ENCODE measurements around the gene ZNF592.
A peak's percentile ranks its signal among the peaks of the same experiment; 100 is the strongest.
"Not testable (repeated sequence)": the region's sequence is repeated elsewhere in the genome, so short reads cannot be mapped to it uniquely, and the experiment has no call there.

Gene ZNF592

DNA sequence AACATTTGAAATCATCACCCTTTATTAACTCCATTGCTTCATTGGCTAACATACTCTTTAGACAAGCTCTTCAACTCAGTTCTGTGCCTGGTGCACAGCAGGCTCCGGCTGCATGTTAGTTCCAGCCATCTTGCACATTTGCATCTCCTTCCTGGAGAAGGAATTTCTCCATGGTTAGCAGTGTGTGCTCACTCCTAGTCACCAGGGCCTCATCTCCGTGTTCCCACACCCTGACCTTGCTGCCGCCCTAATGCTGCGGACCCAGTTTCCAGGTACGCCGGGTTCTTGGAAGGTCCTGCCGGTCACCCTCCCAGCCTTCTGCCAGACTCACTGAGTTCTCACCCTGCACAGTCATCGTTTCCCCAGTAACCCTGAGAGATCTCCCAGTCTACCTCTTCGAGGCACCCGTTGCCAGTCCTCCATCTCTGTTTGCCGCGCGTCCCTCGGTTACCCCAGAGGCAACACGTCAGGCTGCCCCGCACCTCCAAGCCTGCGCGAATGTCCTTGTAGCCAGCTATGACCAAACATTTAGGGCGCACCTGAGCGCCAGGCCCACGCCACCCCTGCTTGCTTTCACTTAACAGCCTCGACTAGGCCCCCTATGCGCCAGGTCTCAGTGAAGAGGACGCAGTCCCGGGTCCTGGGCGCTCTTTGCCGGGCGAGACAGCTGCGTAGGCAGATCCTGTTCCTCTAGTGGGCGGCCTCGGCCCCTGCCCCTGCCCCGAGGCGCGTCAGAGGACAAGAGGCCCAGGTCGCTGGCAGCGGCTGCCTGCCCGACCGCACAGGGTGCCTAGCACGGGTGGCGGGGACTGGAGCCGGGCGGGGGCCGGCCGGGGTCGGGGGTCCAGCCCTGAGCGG, 747 bp upstream of the ZNF592 start:
- peak; percentile 60 to 64 for DNase-seq (ENCODE audit: low read depth in 2 of 2)

DNA sequence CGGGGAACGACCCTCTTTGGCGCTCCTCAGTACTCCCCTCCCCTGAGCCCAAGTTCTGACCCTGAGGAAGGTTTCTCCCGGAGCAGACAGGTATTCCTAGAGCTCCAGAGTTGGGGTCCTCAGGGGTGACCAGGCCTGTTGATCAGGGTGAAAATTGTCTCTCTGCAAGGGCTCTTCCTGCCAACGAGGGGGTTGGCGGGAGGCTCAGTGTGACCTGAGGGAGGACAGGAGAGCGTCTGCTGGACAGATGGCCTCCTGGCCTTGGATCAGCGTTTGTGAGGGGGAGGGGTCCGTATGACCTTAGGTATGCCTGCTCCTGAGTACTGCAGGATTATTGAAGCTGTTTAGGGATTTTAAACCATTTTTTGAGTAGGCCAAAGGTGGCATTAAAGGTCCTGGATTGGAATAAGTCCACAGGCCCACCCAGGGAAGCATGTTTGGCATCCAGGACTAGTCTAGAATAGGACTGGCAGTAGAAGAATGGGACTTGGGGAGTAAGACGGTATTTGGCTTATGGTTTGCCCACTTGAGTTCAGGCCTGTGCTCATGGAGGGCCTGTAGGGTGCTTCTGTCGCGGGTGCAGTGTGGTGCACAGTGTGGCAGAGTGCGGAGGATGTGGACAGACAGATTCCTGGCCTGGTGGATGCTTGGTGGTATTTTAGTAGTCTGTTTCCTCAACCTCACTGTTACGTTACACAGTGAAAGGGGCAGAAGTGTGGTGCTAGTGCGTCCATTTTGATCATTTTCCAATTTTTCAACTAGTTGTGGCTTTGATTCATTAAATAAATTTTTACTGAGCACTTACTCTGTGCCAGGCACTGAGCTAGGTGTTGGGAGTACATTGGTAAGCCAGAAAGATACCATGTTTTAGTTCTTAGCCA, 959 bp downstream of the ZNF592 start:
- peak in 1 of 2 donors; percentile 30 for DNase-seq (ENCODE audit: low read depth in 2 of 2)

DNA sequence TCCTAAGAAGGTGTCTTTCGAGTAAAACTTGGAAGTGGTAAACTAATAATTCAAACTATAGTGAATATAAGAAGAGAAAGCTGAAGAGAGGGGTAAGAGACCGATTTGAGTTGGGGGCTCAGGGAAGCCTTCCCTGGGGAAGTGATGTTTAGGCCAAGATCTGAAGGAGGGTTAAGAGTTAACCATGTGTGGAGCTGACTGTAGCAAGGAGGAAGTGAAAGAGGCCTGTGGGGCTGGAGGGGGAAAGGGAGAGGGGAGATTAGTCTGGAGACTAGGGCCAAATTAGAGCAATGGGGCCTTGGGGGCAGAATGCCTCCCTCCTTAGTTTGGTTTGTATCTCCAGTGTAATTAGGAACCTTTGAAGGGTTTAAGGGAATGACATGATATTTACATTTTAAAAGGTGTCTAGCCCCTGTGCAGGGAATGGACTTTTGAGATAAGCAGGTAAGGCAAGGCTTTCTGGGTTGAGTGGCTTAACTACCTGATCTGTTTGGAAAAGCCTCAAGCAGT, 2.2 kb downstream of the ZNF592 start:
- no peak for DNase-seq (ENCODE audit: low read depth in 2 of 2)

DNA sequence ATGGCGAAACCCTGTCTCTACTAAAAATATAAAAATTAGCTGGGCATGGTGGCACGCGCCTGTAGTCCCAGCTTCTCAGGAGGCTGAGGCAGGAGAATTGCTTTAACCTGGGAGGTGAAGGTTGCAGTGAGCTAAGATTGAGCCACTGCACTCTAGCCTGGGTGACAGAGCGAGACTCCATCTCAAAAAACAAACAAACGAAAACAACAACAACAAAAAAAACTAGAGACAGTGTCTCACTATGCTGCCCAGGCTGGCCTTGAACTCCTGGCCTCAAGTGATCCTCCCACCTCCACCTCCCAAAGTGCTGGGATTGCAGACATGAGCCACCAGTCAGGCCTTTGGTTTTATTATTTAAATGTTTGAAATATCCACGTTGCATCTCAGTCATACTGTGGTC, 3.3 kb downstream of the ZNF592 start:
- not testable (repeated sequence) for DNase-seq (ENCODE audit: low read depth in 2 of 2)

DNA sequence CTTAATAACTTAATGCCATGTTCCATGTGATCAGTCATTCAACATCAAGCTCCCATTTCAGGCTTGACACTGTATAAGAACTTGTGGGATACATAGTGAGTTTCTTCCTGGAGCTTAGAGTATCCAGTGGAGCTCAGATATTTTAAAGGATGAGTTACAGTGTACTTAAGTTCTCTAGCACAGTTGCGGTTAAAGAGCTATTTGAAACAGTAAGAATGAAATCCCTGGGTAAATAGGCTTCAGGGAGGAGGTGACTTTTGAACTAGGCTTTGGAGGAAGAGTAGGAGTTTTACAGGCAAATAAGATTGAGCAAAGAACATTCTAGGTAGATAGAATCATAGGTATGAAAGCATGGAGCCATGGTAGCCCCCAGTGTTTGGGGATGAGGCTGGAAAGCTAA, 3.8 kb downstream of the ZNF592 start:
- no peak for DNase-seq (ENCODE audit: low read depth in 2 of 2)

DNA sequence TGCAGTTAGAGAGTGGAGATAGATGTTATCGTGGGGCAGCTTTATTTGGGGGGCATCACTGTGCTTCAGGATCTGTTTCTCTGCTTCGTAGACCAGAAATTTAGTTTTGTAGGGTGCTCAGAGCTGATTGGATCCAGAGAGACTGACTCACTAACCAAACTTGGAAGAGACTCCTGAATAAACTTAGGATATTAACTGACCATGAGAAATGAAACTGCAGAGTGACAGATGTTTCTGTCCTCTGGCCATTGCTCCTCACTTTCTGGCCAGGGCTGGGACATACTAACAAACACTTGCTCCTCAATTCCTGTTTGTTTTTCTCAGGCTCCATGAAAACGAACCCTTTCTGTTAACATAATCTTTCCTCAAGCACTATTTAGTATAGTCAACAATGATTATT, 4.3 kb downstream of the ZNF592 start:
- DNase-seq (ENCODE audit: low read depth in 2 of 2): no peak

DNA sequence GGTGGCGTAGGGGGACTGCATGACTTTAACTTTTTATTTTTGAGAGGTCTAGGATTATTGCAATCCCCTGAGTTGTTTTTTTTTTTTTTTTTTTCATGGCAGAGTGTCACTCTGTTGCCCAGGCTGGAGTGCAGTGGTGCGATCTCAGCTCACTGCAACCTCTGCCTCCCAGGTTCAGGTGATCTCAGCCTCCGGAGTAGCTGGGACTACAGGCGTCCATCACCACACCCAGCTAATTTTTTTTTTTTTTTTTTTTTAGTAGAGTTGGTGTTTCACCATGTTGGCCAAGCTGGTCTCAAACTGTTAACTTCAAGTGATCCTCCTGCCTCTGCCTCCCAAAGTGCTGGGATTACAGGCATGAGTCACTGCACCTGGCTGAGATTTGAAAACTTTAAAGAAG, 6.5 kb downstream of the ZNF592 start:
- DNase-seq (ENCODE audit: low read depth in 2 of 2): not testable (repeated sequence)

DNA sequence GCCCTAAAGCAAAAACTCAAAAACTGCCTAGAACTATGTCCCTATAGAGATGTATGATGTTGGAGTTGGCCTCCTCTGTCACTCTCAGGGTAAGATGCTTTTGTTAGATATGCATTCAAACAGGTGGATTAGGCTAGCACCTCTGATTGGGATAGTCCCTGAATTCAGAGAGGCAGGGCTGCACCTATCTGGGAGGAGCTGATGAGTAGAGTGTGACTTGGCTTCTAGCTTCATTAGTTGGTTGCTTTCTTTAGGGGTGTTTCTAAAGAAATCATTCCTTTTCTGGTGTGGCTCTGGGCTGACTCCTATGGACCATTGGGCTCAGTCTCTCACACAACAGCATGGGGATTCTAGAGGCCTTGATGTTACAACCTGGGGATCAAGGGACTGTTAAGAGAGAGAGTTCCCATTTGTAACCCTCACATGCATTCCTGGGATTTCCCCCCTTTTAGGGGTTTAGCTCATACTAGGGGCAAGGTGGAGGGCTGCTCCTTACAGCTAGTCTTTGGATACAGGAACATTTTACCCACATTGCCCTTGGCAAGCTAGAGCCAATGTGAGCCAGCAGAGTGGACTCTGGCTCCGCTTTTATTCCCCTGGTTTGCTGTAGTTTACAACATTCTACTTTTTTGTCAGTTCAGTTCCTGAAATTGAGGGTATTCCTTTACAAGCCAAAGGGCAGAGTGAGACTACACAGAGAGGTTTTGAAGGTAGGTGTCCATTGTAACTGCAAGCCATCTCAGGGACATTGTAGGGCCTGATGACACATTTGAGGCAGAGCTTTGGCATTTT, 7.5 kb downstream of the ZNF592 start:
- DNase-seq (ENCODE audit: low read depth in 2 of 2): no peak

DNA sequence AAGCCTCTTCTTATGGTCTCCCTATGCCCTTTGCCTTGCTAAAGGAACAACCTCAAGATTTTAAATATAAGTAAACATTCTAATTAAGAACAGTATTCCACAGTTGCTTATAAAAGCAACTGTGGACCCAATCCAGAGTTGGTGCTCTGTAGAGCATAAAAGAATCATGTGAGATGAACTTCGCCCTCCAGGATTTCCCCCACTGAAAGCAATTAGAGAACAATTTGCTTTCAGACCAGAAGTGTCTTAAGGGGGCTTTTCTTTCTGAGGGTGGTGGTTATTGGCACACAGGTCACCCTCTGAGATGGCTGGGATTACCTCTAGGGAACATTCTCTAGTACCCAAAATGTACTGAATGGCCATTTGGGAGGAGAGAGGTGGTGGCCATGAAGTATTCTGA, 10.6 kb downstream of the ZNF592 start:
- DNase-seq (ENCODE audit: low read depth in 2 of 2): no peak

DNA sequence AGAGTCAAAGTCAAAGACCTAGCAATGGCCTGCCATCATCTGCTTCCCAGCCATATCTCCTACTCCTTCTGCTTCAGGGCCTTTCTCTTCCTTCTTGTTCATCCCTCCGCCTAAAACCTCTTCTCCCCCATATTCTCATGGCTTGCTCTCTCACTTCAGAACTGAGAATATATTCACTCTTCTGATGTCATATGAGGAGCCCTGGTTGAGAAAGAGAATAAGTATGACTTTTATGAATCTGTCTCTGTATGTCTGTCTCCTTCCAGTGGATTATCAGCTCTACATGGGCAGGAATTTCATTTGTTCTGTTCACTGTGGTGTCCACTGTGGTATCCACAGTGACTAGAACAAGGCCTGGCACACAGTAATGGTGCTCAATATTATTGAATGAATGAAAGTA, 11.8 kb downstream of the ZNF592 start:
- DNase-seq (ENCODE audit: low read depth in 2 of 2): no peak

DNA sequence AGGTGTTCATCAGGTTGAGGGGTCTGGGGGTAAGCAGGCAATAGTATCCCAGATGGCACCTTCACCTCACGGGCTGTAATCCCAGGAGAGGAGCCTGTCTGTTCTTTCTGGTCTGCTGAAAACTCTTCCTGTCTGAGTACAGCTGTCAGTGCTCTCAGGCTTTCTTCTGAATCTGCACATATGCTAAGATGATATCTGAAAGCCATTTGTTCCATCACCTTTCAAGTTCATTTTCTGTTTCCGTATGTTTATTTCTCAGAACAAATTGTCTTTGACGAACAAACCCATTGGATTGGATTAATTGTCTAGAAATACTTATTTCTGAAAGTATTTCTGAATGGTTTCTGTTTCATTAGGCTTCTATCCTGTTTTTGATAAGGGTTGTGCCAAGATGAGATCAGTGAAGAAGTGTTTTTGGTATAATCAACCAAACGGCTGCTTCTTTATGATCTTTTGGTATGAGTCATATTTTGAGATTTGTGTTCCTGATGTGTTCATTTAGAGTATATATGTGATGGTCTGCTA, 13.3 kb downstream of the ZNF592 start:
- DNase-seq (ENCODE audit: low read depth in 2 of 2): no peak

DNA sequence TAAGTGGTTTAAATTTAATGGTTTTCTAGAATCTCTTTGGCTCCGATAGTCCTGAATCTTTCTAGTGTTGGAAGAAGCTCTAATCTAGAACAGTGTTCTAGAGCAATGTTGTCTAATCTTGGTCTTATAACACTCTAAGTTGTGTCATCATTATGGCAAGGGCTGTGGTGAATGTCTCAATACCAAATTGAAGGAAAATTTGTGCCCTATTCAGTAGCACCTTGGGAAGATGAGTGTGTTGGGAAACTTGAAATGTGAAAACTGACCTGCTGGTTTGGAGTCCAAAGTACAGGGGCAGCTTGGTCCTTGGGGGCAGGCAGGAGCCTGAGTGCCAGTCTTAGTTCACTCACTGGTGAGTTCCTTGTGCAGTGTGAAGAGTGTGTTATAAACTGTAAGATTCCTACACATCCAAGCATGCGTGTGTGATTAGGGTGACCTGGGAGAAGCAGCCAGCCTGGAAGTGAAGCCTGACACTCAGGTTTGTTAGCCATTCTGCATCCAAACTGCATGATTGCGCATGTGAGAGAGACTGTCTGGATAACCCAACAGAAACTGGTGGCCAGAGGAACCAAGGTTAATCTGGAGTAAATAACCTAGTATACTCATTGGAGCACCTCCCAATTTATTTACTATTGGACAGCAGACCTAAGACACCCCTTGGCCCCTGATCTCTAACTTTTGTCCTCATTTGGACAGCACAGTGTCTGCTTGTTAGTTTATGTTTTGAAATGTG, 14.6 kb downstream of the ZNF592 start:
- no peak for DNase-seq (ENCODE audit: low read depth in 2 of 2)

DNA sequence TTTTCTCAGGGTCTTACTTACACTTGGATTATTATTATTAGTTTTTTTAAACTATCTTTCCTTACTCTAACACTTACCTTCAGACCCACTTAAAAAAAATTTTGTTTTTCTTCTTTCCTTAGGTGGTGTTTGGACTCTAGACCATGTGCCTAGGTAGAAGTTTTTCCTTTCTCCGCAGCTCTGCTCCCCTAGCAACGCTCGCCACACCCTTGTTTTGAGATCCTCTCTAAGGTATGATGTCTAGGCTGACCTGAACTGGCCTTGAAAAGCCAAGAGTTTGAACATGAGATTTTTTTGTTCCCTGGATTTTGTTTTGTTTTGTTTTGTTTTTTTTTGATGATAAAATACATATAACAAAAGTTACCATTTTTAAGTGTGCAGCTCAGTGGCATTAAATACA, 16.2 kb downstream of the ZNF592 start:
- no peak for DNase-seq (ENCODE audit: low read depth in 2 of 2)

DNA sequence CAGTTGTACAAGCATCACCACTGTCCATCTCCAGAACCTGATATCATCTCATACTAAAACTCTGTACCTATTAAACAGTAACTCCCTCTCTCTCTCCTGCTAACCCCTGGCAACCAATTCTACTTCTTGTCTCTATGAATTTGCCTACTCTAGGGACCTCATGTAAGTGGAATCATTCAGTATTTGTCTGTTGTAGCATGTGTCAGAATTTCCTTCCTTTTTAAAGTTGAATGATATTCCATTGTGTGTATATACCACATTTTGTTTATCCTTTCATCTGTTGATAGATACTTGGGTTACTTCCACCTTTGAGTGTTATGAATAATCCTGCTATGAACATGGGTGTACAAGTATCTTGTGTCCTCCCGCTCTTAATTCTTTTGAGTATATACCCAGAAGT, 16.6 kb downstream of the ZNF592 start:
- no peak for DNase-seq (ENCODE audit: low read depth in 2 of 2)

DNA sequence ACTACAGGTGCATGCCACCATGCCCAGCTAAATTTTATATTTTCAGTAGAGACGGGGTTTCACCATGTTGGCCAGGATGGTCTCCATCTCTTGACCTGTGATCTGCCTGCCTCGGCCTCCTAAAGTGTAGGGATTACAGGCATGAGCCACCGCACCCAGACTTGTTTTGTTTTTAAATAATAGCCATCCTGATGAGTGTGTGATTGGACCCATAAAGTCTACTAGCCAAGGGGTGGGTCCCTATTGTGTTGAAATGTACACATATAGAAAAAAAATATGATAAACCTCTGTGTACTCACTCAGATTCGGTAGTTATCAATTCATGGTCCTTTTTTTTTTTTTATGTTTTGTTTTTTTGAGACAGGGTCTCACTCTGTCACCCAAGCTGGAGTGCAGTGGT, 17.3 kb downstream of the ZNF592 start:
- no peak for DNase-seq (ENCODE audit: low read depth in 2 of 2)

DNA sequence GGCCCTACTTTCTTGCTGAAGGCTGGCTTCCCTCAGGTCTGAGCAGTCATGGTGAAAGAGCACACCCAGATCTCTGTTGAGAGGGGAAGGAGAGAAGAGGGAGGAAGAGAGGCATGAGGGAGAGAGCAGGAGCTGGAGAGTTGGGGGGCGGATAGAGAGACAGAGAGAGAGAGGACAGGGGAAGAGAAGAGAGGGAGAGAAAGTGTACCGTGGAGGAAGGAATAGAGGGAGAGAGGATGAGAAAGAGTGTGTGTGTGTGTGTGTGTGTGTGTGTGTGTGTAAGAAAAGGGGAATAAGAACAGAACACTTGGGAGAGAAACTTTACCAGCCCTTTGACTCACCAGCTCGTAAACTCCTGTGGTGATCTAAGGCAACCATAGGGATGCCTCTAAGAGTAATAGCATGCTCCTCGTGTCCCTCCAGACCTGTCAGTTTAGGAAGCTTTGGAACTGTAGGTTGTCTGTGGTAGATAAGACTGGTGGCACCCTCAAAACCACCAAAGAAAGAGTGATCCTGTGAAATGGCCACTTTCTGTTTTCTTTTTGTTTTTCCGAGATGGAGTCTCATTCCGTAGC, 18.2 kb downstream of the ZNF592 start:
- no peak for DNase-seq (ENCODE audit: low read depth in 2 of 2)

DNA sequence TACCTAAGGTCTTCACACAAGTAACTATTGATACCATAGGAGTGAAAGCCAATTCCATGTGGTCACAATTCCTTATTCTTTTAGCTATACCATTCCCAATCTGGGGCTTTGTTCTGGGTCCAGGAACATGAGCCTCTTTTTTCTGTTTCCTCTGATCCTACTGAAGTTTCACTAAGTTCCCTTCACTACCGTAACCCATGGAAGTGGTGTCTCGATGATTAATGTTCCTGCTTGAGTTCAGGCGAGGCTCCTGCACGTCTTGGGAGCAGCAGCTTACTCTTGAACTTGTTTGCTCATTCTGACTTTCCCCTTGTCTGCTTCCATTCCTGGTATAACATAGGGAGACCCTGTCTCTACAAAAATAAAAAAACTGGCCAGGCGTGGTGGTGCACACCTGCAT, 23.6 kb downstream of the ZNF592 start:
- no peak for DNase-seq (ENCODE audit: low read depth in 2 of 2)

DNA sequence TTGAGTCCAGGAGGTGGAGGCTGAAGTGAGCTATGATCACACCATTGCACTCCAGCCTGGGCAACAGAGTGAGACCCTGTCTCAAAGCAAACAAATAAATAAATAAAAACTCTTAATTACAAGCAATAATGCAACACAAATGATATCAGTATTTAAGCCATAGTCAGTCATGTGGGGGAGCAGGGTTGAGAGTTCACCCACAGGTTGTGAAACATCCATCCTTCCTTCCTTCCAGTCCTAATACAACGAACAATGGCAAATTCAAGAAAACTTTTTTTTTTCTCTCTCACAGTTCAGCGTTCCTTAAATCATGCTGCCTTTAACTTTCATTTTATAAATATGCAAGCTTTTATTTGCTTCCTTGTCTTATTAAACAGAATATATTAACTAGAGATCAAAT, 24.1 kb downstream of the ZNF592 start:
- no peak for DNase-seq (ENCODE audit: low read depth in 2 of 2)

DNA sequence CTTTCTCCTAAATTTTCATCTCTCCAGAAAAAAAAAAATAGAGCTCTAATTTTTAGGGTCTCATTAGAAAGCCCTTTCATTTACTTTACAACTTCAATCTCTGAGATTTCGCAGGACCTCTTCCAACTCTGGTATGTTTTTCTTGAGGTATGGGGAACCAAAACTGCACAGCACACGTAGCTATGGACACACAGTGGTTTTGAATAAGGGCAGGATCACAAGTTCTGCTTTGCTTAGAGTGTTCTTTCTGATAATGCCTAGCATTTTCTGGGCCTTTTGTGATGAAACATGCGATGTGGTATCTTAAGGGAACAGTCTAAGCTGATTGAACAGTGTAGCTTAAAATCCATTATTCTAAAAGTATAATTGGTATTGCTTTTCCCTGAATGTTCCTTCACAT, 25.3 kb downstream of the ZNF592 start:
- DNase-seq (ENCODE audit: low read depth in 2 of 2): no peak

DNA sequence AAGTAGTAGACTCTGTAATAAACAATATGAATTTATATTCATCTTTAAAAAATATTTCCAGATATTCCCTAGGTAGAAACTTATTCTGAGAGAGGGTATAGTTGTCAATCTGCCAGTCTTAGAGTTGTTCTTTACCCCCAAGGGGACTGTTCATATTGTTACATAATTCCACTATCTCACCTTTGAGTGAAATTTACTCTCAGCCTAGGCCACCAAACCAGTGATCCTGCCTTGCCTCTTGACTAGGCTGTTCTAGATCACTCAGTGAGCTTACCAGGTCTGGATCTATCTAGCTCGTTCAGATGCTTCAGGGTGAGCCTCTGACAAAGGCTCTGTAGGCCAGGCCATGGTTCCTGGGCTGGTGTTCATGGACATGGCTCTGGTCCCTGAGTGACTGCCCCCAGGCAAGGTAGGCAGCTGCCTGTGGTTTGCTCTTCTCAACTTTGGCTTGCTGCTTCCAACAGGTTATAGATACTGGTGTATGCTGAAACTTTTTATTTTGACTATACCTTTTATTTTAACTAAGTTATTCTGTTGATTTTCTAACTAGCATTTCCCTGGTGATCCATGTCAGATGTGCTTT, 27.6 kb downstream of the ZNF592 start:
- DNase-seq (ENCODE audit: low read depth in 2 of 2): no peak
